ENCODE data around the gene AGBL4.

- no peak for TF ChIP-seq EGR1 (IDR thresholded peaks at IDR 0.05)
- no peak for TF ChIP-seq CEBPB (IDR thresholded peaks at IDR 0.05)
- TF ChIP-seq MAX (IDR thresholded peaks at IDR 0.05), result no peak
- TF ChIP-seq TAF1 (IDR thresholded peaks at IDR 0.05; ENCODE audit: low read depth), result no peak
- TF ChIP-seq YY1 (IDR thresholded peaks at IDR 0.05; ENCODE audit: low read depth), result no peak
- TF ChIP-seq EP300 (IDR thresholded peaks at IDR 0.05; ENCODE audit: borderline replicate concordance), result no peak
- TF ChIP-seq TEAD4 (IDR thresholded peaks at IDR 0.05), result no peak
- TF ChIP-seq REST (IDR thresholded peaks at IDR 0.05; ENCODE audit: low read depth), result no peak
- TF ChIP-seq RAD21 (IDR thresholded peaks at IDR 0.05; ENCODE audit: low read depth), result no peak
- TF ChIP-seq CREB1 (IDR thresholded peaks at IDR 0.05; ENCODE audit: low read depth), result no peak
- no peak for TF ChIP-seq FOXM1 (IDR thresholded peaks at IDR 0.05; ENCODE audit: borderline replicate concordance, low read depth)
- no peak for TF ChIP-seq TCF12 (IDR thresholded peaks at IDR 0.05; ENCODE audit: low read depth)
- no peak for TF ChIP-seq USF1 (IDR thresholded peaks at IDR 0.05)
- TF ChIP-seq ZBTB7A (IDR thresholded peaks at IDR 0.05; ENCODE audit: low read depth), result no peak
Observed at GRCh38 chr1:49298304-49298703, 725.5 kb downstream of the AGBL4 start.

Data from Ishikawa (cell line).